HepG2 (cell line): ENCODE measurements around the gene RGPD6. TPM values are rescaled to one million over a fixed set of nuclear protein-coding genes. Genes with fewer than 3 reads are reported as not detected.
"Not testable (repeated sequence)": the region's sequence is repeated elsewhere in the genome, so short reads cannot be mapped to it uniquely, and the experiment has no call there.

Experiments used
- ATAC-seq: fragments of 200-7000 bp; cut with Tn5 transposase; 3 replicates; pipeline ENCODE4 v1.9.1; 2020; ENCODE audit warnings: mild to moderate bottlenecking, moderate library complexity
- Bru-seq: library from RNA; stranded (reverse); fragments of 400-500 nt; gene quantifications from one replicate; lab custom pipeline; 2021; lab: Mats Ljungman, UMichigan
- BruChase-seq, 2 experiments: library from RNA; stranded (reverse); fragments of 400-500 nt; gene quantifications; one replicate each; lab custom pipeline; 2021; lab: Mats Ljungman, UMichigan
- BruUV-seq: library from RNA; stranded (reverse); fragments of 400-500 nt; replicated peaks from 2 replicates; lab custom pipeline; 2021; lab: Mats Ljungman, UMichigan
- CTCF ChIA-PET: fragments of 300-600 bp; formaldehyde crosslinking; extraction: SDS; loops from one replicate; lab custom pipeline; 2021; ENCODE audit warnings: low total read pairs, inconsistent platforms, low intra/inter-chr PET ratio; lab: Yijun Ruan, JAX
- POLR2A ChIA-PET: fragments of 350-600 bp; sonication (Branson Sonifier 250); formaldehyde crosslinking; loops from one replicate; lab custom pipeline; 2020; ENCODE audit warnings: antibody characterized with exemption, inconsistent platforms; lab: Yijun Ruan, JAX
- DNase-seq: peaks from one replicate; pipeline ENCODE4 v3.0.0-alpha.2; 2015; ENCODE audit warnings: low spot score
- FAIRE-seq: peaks from 3 replicates; lab custom pipeline; 2011; peaks lifted over from hg19 to GRCh38; lab: Jason Lieb, UNC
- H2AFZ ChIP-seq: one replicate; pipeline ENCODE4 v1.6.1; 2011; ENCODE audit warnings: low read length, inconsistent platforms
- H3K27ac ChIP-seq: fragments of 300-600 bp; 3 replicates; pipeline ENCODE4 v1.8.0; 2011; ENCODE audit warnings: mixed run types, mild to moderate bottlenecking, mixed read lengths, low read length, inconsistent platforms; ENCODE audit not compliant: insufficient read depth; ENCODE audit errors: extremely low read length
- H3K27me3 ChIP-seq, 2 experiments: fragments of 200-600 bp in 1 of 2; 2 replicates in 1 of 2; 3 replicates in 1 of 2; pipeline versions ENCODE4 v1.6.0 to v1.8.0; 2011; ENCODE audit warnings: low read length in 2 of 2, mild to moderate bottlenecking in 2 of 2, moderate library complexity in 2 of 2, inconsistent platforms in 1 of 2; ENCODE audit not compliant: insufficient read depth in 2 of 2, control insufficient read depth in 1 of 2
- H3K36me3 ChIP-seq, 2 experiments: fragments of 200-600 bp in 1 of 2; replicated peaks in 1 of 2; 2 replicates in 1 of 2; 3 replicates in 1 of 2; pipeline versions ENCODE4 v1.5.1 to v1.8.0; 2011; ENCODE audit warnings: low read length in 2 of 2, inconsistent platforms in 1 of 2; ENCODE audit not compliant: insufficient read depth in 2 of 2, control insufficient read depth in 1 of 2
- H3K4me1 ChIP-seq: 2 replicates; pipeline ENCODE4 v1.5.1; 2012; ENCODE audit warnings: low read length, inconsistent platforms; ENCODE audit not compliant: insufficient read depth
- H3K4me2 ChIP-seq: 2 replicates; pipeline ENCODE4 v1.6.0; 2011; ENCODE audit warnings: low read depth, low read length, inconsistent platforms
- H3K4me3 ChIP-seq, 3 experiments: fragments of 200-600 bp in 1 of 3; sonication (generic), shearing (Covaris generic) in 1 of 3; replicated peaks in 1 of 3; 2 replicates each; pipeline ENCODE4 v1.5.1; 2011 to 2016; ENCODE audit warnings: low read length in 3 of 3, inconsistent platforms in 2 of 3, low read depth in 2 of 3, mild to moderate bottlenecking in 2 of 3, control low read depth in 1 of 3, mixed read lengths in 1 of 3; ENCODE audit not compliant: insufficient read depth in 1 of 3
- H3K79me2 ChIP-seq: one replicate; pipeline ENCODE4 v1.6.1; 2011; ENCODE audit warnings: low read length, inconsistent platforms; ENCODE audit not compliant: insufficient read depth
- H3K9ac ChIP-seq: 2 replicates; pipeline ENCODE4 v1.6.0; 2011; ENCODE audit warnings: mild to moderate bottlenecking, low read depth, low read length, inconsistent platforms; ENCODE audit not compliant: insufficient read depth
- H3K9me3 ChIP-seq: 2 replicates; pipeline ENCODE4 v1.5.1; 2012; ENCODE audit warnings: mild to moderate bottlenecking, low read length
- H4K20me1 ChIP-seq: 2 replicates; pipeline ENCODE4 v1.6.0; 2011; ENCODE audit warnings: inconsistent platforms, mild to moderate bottlenecking, low read length, moderate library complexity; ENCODE audit not compliant: insufficient read depth
- WGBS: methylation state at CpG from one replicate; pipeline ENCODE4 v1.1.6; 2017; ENCODE audit warnings: low lambda C conversion rate; 5-methylcytosine and 5-hydroxymethylcytosine counted together
- in situ Hi-C: cut with HindIII; loops from 2 replicates; pipeline ENCODE4 v1.10.0; 2017; ENCODE audit warnings: low pct_unique_long_range_greater_than_20kb; ENCODE audit not compliant: extremely low pct_ligation_motif_present
- intact Hi-C: fragments of 100-400 bp; cut with micrococcal nuclease; formaldehyde crosslinking; loops from one replicate; pipeline ENCODE4 v1.10.0; 2022; ENCODE audit not compliant: unreplicated experiment
- long read RNA-seq, 2 experiments: library from RNA in 1 of 2; library from polyadenylated mRNA in 1 of 2; stranded (forward) in 1 of 2; unstranded in 1 of 2; transcript quantifications; one replicate each; pipeline ENCODE4 v2.0.0, GENCODE V29; 2019 to 2022
- polyA minus RNA-seq, 3 experiments: library from RNA; depleted of rRNA, polyadenylated mRNA; stranded (reverse); fragments of >200 nt; gene quantifications; 2 replicates each; pipeline ENCODE4 v1.2.3, GENCODE V29; 2011; ENCODE audit warnings: low replicate concordance in 1 of 3
- polyA plus RNA-seq, 8 experiments: library from polyadenylated mRNA; depleted of rRNA in 3 of 8; stranded (reverse) in 7 of 8; unstranded in 1 of 8; fragments of >200 nt; fragmentation: Illumina TruSeq in 4 of 8; extraction: Trizol in 4 of 8; gene quantifications; 2 replicates each; pipeline versions ENCODE4 v1.2.1 to v1.2.3, GENCODE V29; 2011 to 2016; ENCODE audit warnings: low read depth in 4 of 8, missing spikeins in 1 of 8, mixed read lengths in 1 of 8; ENCODE audit not compliant: insufficient read depth in 1 of 8
- total RNA-seq, 5 experiments: library from RNA; depleted of rRNA; stranded (reverse); fragments of >200 nt; fragmentation: Illumina TruSeq; extraction: Trizol; gene quantifications; 2 replicates each; pipeline ENCODE4 v1.2.3, GENCODE V29; 2016; ENCODE audit warnings: low read depth in 1 of 5

The RGPD6 gene
- 28.4 and 33.2 TPM in 2 replicates for total RNA-seq (2016; rRNA removed; fragmentation: Illumina TruSeq; extraction: Trizol)
- 5.7 and 5.8 TPM in 2 replicates for total RNA-seq (2016; cell fraction: cytosol; rRNA removed; fragmentation: Illumina TruSeq; extraction: Trizol; ENCODE audit: low read depth)
- 19.8 and 24.1 TPM in 2 replicates for total RNA-seq (2016; cell fraction: insoluble cytoplasmic fraction; rRNA removed; fragmentation: Illumina TruSeq; extraction: Trizol)
- 7.0 and 8.2 TPM in 2 replicates for total RNA-seq (2016; cell fraction: membrane; rRNA removed; fragmentation: Illumina TruSeq; extraction: Trizol)
- 60.6 and 66.6 TPM in 2 replicates for total RNA-seq (2016; cell fraction: nucleus; rRNA removed; fragmentation: Illumina TruSeq; extraction: Trizol)
- 8.6 and 12.0 TPM in 2 replicates for polyA plus RNA-seq (2011; rRNA removed)
- polyA plus RNA-seq (2011; cell fraction: cytosol; rRNA removed): 1.4 and 2.6 TPM in 2 replicates
- polyA plus RNA-seq (2011; cell fraction: nucleus; rRNA removed): 3.9 and 9.4 TPM in 2 replicates
- polyA plus RNA-seq (2012): 14.7 and 16.8 TPM in 2 replicates
- polyA plus RNA-seq (2016; cell fraction: cytosol; fragmentation: Illumina TruSeq; extraction: Trizol; ENCODE audit: low read depth): 0.54 and 0.62 TPM in 2 replicates
- 12.5 and 14.5 TPM in 2 replicates for polyA plus RNA-seq (2016; cell fraction: insoluble cytoplasmic fraction; fragmentation: Illumina TruSeq; extraction: Trizol; ENCODE audit: low read depth)
- 1.8 and 2.0 TPM in 2 replicates for polyA plus RNA-seq (2016; cell fraction: membrane; fragmentation: Illumina TruSeq; extraction: Trizol; ENCODE audit: low read depth)
- 40.1 and 41.8 TPM in 2 replicates for polyA plus RNA-seq (2016; cell fraction: nucleus; fragmentation: Illumina TruSeq; extraction: Trizol; ENCODE audit: insufficient read depth, low read depth)
- 7.2 and 14.8 TPM in 2 replicates for polyA minus RNA-seq (2011; rRNA and poly(A)+ RNA removed; ENCODE audit: low replicate concordance)
- polyA minus RNA-seq (2011; cell fraction: cytosol; rRNA and poly(A)+ RNA removed): 7.1 and 11.0 TPM in 2 replicates
- polyA minus RNA-seq (2011; cell fraction: nucleus; rRNA and poly(A)+ RNA removed): 74.6 and 94.4 TPM in 2 replicates
- percentile 8 among the genes with signal in this experiment for Bru-seq, nascent RNA
- BruChase-seq, experiment 1, labeled RNA remaining after a 6-hour chase: percentile 10 among the genes with signal in this experiment
- BruChase-seq, experiment 2, labeled RNA remaining after a 2-hour chase: percentile 10 among the genes with signal in this experiment
- long read RNA-seq, experiment 1: 0 reads
- long read RNA-seq, experiment 2, full-length matches to known transcripts: 1 of 6 reads
- long read RNA-seq, experiment 2, partial matches to known transcripts: 1 of 6 reads
- long read RNA-seq, experiment 2, other reads (novel, unspliced or antisense): 4 of 6 reads

DNA sequence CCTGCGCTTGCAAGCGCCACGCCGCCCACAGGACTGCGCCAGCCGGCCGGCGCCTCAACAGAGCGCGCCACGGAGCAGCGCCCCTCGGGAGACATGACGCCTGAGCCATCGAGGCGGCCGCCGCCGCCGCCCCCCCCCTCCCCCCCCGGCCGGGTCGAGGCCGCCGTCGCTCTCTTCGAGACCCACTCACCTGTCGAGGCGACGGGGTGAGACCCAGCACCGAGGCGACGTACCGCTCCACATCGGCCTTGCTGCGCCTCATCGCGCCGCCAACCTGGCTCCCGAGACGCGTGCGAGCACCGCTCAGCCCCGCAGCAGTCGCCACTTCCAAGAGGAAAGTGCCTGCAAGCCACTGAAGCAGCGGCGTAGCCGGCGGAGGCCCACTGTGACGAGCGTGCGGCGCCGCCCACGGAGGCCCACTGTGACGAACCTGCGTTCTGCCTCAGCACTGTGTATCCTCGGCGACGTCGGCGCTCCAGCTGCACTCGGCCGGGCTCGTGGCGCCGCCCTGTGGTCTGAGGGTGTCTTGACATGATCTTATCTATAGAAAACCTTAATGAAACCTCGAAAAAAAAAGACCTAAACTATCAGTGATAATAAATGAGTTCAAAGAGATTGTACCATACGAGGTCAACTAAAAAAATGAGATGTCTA is at the start of gene RGPD6:
TSS of gene RGPD6 (minus strand) at position 460 of the 654 bp plus-strand sequence. CDS start at position 262, 198 bp downstream.
- POLR2A ChIA-PET, BruUV-seq, H3K36me3 ChIP-seq, DNase-seq, H3K4me2 ChIP-seq, H4K20me1 ChIP-seq, H3K27ac ChIP-seq, H3K79me2 ChIP-seq, CTCF ChIA-PET, intact Hi-C loops, in situ Hi-C loops, H3K9ac ChIP-seq, H3K9me3 ChIP-seq, H3K4me1 ChIP-seq, H2AFZ ChIP-seq, H3K27me3 ChIP-seq, H3K4me3 ChIP-seq, FAIRE-seq: not testable (repeated sequence)
- ATAC-seq: peak; percentile 90
- no CpG with 5 or more reads among the region's 70 CpGs for WGBS

DNA sequence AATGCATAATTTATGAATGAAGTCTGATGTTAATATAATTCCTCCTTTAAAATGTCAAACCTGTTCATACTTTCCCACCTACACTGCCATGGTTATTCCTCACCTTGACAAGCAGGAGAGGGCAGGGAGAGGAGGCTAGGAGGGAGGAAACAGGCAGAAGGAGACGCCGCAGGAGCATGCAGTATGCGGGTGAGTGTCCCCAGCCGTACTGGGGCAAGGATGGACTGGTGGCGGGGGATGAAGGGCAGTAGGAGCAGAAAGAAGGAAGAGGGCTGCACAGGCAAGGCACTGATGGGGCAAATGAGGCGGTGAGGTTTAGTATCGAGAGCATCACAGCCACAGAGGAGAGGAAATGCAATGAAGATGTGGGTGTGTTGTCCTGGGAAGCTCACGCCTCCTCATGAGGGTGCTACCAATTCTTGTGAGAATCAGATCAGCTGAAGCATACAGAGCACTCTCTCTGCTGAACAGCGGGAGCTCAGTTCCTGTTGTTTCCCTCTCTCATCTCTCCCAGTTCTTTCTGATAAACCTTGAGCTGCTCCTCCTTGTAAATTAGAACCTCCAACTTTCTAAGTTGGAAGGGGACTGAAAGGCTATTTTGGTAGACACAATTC is 42.4 kb upstream of the RGPD6 start:
- H3K36me3 ChIP-seq, H3K27ac ChIP-seq, H4K20me1 ChIP-seq, BruUV-seq, H3K9me3 ChIP-seq, in situ Hi-C loops, H2AFZ ChIP-seq, CTCF ChIA-PET, DNase-seq, intact Hi-C loops, H3K4me2 ChIP-seq, H3K79me2 ChIP-seq, H3K4me1 ChIP-seq, H3K4me3 ChIP-seq, H3K27me3 ChIP-seq, H3K9ac ChIP-seq, POLR2A ChIA-PET, FAIRE-seq: not testable (repeated sequence)
- WGBS: 31% methylated on average over 2 of the region's 9 CpGs
- ATAC-seq: peak; percentile 60

DNA sequence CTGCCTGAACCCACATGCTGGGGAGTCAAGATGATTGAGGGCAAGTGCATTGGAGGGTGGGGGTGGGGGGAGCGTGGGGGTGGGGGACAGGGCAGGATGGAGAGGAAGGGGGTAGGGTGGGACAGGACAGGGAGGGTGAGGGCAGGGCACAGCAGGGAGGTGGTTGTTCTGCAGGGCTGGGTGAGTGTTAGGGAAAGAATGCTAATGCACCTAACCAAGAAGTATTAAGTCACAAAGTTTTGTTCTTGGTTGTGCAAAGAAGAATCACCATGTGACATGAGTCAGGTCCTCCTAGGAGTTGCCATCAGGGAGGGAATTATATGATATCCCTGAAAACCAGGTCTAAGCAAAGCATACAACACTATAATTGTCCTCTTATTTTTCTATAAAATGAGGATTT is 36.9 kb upstream of the RGPD6 start:
- FAIRE-seq, H3K79me2 ChIP-seq, H3K27me3 ChIP-seq, H3K9ac ChIP-seq, H3K36me3 ChIP-seq, BruUV-seq, H3K4me3 ChIP-seq, H3K27ac ChIP-seq, H2AFZ ChIP-seq, POLR2A ChIA-PET, H3K4me2 ChIP-seq, ATAC-seq, in situ Hi-C loops, DNase-seq, intact Hi-C loops, CTCF ChIA-PET, H4K20me1 ChIP-seq, H3K4me1 ChIP-seq, H3K9me3 ChIP-seq: not testable (repeated sequence)
- no CpG with 5 or more reads among the region's 1 CpG for WGBS
